BJ (cell line): ENCODE data around the gene FETUB. TPM values are rescaled to one million over a fixed set of nuclear protein-coding genes. Genes with fewer than 3 reads are reported as not detected.

Experiments used
- CTCF ChIA-PET: fragments of 350-600 bp; formaldehyde crosslinking; extraction: SDS; loops from one replicate; lab custom pipeline; 2021; ENCODE audit warnings: antibody characterized with exemption, inconsistent platforms; lab: Yijun Ruan, JAX
- POLR2A ChIA-PET: fragments of 300-600 bp; sonication (Branson Sonifier 250); formaldehyde crosslinking; extraction: SDS; loops from one replicate; lab custom pipeline; 2021; ENCODE audit warnings: antibody characterized with exemption; lab: Charles Lee
- DNase-seq: peaks from one replicate; pipeline ENCODE4 v3.0.0-alpha.2; 2011; ENCODE audit warnings: low read depth
- H3K27me3 ChIP-seq: 2 replicates; pipeline ENCODE4 v1.6.0; 2011; ENCODE audit warnings: low read length; ENCODE audit not compliant: control insufficient read depth, insufficient read depth
- H3K36me3 ChIP-seq: 2 replicates; pipeline ENCODE4 v1.5.1; 2011; ENCODE audit warnings: low read length; ENCODE audit not compliant: control insufficient read depth, insufficient read depth
- H3K4me3 ChIP-seq: 2 replicates; pipeline ENCODE4 v1.5.1; 2011; ENCODE audit warnings: low read depth, mild to moderate bottlenecking, control low read depth, low read length
- CTCF ChIP-seq: IDR thresholded peaks from 2 replicates; pipeline ENCODE4 v1.5.1; 2011; ENCODE audit warnings: low read depth, mild to moderate bottlenecking, control low read depth, inconsistent platforms, low read length, moderate library complexity; ENCODE audit not compliant: insufficient read depth
- polyA minus RNA-seq: library from RNA; depleted of rRNA, polyadenylated mRNA; stranded (reverse); fragments of >200 nt; gene quantifications from 2 replicates; pipeline ENCODE4 v1.2.3, GENCODE V29; 2011; rRNA and poly(A)+ RNA removed
- polyA plus RNA-seq: library from polyadenylated mRNA; depleted of rRNA; stranded (reverse); fragments of >200 nt; gene quantifications from 2 replicates; pipeline ENCODE4 v1.2.3, GENCODE V29; 2011; rRNA removed

The FETUB gene, protein sequence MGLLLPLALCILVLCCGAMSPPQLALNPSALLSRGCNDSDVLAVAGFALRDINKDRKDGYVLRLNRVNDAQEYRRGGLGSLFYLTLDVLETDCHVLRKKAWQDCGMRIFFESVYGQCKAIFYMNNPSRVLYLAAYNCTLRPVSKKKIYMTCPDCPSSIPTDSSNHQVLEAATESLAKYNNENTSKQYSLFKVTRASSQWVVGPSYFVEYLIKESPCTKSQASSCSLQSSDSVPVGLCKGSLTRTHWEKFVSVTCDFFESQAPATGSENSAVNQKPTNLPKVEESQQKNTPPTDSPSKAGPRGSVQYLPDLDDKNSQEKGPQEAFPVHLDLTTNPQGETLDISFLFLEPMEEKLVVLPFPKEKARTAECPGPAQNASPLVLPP
- polyA plus RNA-seq: not detected in 2 replicates
- polyA minus RNA-seq: not detected in 2 replicates

GRCh38 chr3:186639778-186640472 is at the start of gene FETUB:
Gene FETUB (plus strand): TSS chr3:186640399. CDS start chr3:186640461, 62 bp downstream.
- no peak for DNase-seq
- no peak for TF ChIP-seq CTCF
- H3K4me3 ChIP-seq: no peak within 1 kb of the TSS
- ChIA-PET POLR2A (no interaction called here), CTCF (no interaction called here)
- peaks cover 9% of the 10 kb centered on the region for H3K27me3 ChIP-seq
- no peaks in the 10 kb centered on the region for H3K36me3 ChIP-seq

GRCh38 chr3:186590580-186591295 is 49.5 kb upstream of the FETUB start:
- POLR2A ChIA-PET: interaction anchor here (0.7 kb wide), 1 partner anchor 20 kb away, joined by 3 read pairs; the partner anchor contains the start of gene DNAJB11
- H3K36me3 ChIP-seq: no peaks in the 10 kb centered on the region
- H3K27me3 ChIP-seq: peaks cover 2% of the 10 kb centered on the region; the same call in 1 of the 2 replicates
- H3K4me3 ChIP-seq: no peak overlapping the region
- CTCF ChIA-PET: interaction anchor here (0.9 to 1.4 kb wide), 3 partner anchors 18 to 26 kb away, joined by 3 to 6 read pairs (median 6); no protein-coding TSS in a partner anchor
- no peak for DNase-seq
- no peak for TF ChIP-seq CTCF

DNA sequence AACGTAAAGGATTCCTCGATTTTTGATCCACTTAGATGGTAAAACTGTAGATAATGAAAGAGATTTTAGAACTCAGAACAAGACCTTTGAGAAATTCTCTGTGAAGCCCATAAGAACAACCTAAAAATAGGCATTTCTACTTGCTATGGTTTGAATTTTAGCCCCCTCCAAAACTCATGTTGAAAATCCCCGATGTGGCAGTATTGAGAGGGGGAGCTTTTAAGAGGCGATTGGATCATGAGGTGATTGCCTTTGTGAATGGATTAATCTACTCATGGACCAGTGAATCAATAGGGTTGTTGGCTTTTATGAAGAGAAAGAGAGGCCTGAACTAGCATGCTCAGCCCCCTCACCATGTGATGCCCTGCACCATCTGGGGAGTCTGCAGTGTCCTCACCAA is 47.5 kb upstream of the FETUB start:
- TF ChIP-seq CTCF: no peak
- POLR2A ChIA-PET: no interaction called here

DNA sequence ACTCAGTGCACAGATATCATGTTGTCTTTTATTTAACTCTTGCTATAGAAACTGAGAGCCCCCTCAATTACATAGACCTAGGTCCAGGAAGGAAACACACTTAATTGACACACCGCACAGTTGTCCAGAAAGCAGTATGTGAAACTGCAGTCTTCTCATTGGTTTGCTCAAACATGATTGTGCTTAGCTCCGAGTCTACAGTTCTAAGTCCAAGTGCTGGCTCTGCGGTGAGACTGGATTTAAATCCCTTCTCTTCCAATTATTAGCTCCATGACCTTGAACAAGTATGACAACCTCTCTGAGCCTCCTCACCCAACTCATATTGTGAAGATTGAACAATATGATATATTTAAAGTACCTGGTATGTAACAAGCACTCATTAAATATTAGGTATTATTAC is 46.3 kb upstream of the FETUB start:
- CTCF ChIA-PET: interaction anchor here (1.0 to 1.6 kb wide), 2 partner anchors 21 to 33 kb away, joined by 3 to 5 read pairs; no protein-coding TSS in a partner anchor
- Histone ChIP-seq H3K4me3 (no peak overlapping the region), H3K27me3 (peaks cover 2% of the 10 kb centered on the region; the same call in 1 of the 2 replicates), H3K36me3 (no peaks in the 10 kb centered on the region)
- no peak for TF ChIP-seq CTCF
- POLR2A ChIA-PET: no interaction called here
- DNase-seq: no peak

More for the DNA sequence above, 47.5 kb upstream of the FETUB start:
- CTCF ChIA-PET: interaction anchor here (1.6 kb wide), 1 partner anchor 22 kb away, joined by 5 read pairs; no protein-coding TSS in a partner anchor
- no peak overlapping the region for H3K4me3 ChIP-seq
- no peaks in the 10 kb centered on the region for H3K36me3 ChIP-seq
- DNase-seq: no peak
- H3K27me3 ChIP-seq: peaks cover 2% of the 10 kb centered on the region; the same call in 1 of the 2 replicates
